GM13977 (cell line): ENCODE data around the gene PCMT1.
"Not testable (repeated sequence)": the region's sequence is repeated elsewhere in the genome, so short reads cannot be mapped to it uniquely, and the experiment has no call there.

Source experiments
- DNase-seq: peaks from one replicate; pipeline ENCODE4 v3.0.0; 2012; ENCODE audit warnings: low spot score
- CTCF ChIP-seq: IDR thresholded peaks from 2 replicates; pipeline ENCODE4 v1.5.1; 2012; ENCODE audit warnings: mild to moderate bottlenecking, control low read depth; ENCODE audit not compliant: insufficient read depth; ENCODE audit errors: extremely low read depth, missing control alignments
- in situ Hi-C: fragments of 300-500 bp; cut with MboI; formaldehyde crosslinking; loops from one replicate; pipeline ENCODE4 v1.12.0; 2022; ENCODE audit warnings: low sequenced_read_pairs, low pct_unique_long_range_greater_than_20kb, mixed read lengths, inconsistent platforms; ENCODE audit not compliant: unreplicated experiment

The PCMT1 gene

DNA sequence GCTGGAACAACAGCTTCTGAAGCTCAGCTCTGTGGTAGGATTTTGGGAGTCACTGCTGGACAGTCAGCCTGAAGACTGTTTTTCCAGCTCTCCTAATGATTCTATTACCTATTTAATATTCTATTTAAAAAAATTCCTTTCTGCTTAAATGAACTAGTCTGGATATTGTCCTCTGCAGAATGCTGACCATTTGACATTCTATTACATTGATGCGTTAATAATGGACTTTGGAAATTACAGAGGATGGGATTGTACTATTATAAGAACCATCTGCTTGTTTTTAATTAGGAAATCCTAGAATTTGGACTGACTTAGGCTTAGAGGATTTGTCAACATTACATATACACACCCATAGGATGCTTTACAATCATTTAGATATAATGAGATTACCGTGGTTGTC is 94.9 kb downstream of the PCMT1 start:
- in situ Hi-C loops = no loop called here
- TF ChIP-seq CTCF = no peak
- DNase-seq = no peak

GRCh38 chr6:149845549-149845948 is 96.0 kb downstream of the PCMT1 start:
- DNase-seq = no peak
- no peak for TF ChIP-seq CTCF
- in situ Hi-C loops = no loop called here

GRCh38 chr6:149846321-149846720 is 96.8 kb downstream of the PCMT1 start:
- no peak for DNase-seq
- in situ Hi-C loops = no loop called here
- no peak for TF ChIP-seq CTCF

DNA sequence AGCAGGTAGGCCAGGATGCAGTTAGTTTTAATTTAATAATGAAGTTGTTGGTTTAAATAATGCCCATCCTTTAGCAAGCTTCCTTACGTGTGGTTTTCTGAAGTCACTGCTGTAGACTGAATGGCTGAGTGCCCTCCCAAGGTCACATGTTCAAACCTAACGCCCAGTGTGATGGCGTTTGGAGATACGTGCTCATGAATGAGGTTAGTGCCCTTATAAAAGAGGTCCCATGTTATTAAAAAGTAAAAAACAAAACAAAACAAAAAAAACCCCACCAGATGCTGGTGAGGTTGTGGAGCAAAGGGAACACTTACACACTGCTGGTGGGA is 98.4 kb downstream of the PCMT1 start:
- in situ Hi-C loops = no loop called here
- DNase-seq = no peak
- no peak for TF ChIP-seq CTCF

- in situ Hi-C loops, DNase-seq: not testable (repeated sequence)
Measured at GRCh38 chr6:149848343-149848742, 98.8 kb downstream of the PCMT1 start.

DNA sequence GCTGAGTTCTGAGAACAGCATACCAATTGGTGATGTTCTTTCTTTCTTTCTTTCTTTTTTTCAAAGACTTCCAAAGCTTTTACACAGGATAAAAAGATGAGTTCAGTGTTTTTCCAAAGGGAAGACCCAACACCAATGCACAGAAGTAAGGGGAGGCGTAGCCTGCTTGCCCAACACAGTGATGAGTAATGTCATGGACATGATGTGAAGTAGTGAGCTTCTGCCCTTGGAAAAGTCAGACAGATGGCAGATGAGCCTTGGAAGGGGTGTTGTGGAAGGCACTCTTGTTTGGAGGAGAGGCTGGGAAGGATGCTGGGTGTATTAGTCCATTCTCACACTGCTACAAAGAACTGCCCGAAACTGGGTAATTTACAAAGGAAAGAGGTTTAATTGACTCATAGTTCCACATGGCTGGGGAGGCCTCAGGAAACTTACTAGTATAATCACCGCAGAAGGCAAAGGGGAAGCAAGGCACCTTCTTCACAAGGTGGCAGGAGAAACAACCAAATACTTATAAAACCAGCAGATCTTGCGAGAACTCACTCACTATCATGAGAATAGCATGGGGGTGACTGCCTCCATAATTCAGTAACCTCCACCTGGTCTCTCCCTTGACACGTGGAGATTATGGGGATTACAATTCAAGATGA is 102.0 kb downstream of the PCMT1 start:
- in situ Hi-C loops = no loop called here
- TF ChIP-seq CTCF = no peak
- DNase-seq = no peak

DNA sequence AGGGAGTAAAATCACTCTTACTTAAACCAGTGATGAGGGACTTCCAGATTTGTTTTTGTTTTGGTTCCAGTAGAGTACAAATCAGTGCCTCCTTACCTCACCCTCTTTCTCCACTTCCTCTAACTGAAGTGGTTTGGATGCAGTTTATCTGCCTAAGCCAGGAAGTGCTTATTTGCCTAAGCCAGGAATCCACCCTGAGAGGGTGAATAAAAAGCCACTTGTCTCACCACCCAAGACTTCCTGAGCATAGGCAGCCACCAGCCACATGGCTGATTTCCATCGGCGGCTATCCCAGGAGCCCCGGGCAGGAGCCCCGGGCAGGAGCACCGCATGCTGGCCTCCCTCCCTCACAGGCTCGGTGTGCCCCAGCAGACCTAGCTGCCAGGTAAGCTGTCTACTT is 102.6 kb downstream of the PCMT1 start:
- DNase-seq = no peak
- in situ Hi-C loops = no loop called here
- no peak for TF ChIP-seq CTCF
